ENCODE results near the gene RYR3. TPM values are rescaled to one million over a fixed set of nuclear protein-coding genes. Genes with fewer than 3 reads are reported as not detected.
A peak's percentile ranks its signal among the peaks of the same experiment; 100 is the strongest.

Gene RYR3
- total RNA-seq, 1 experiment from 2014 or later, result not detected

- ChIA-PET POLR2A (ENCODE audit: unreplicated experiment) (interaction anchor here (0.7 kb wide), 1 partner anchor 25 kb away, joined by 4 read pairs; no protein-coding TSS in a partner anchor), CTCF (no interaction called here)
- peak; percentile 66 for ATAC-seq
- Histone ChIP-seq H3K4me3 (ENCODE audit: low read length) (no peak overlapping the region), H4K20me1 (ENCODE audit: low read length) (no peaks in the 10 kb centered on the region), H3F3A (ENCODE audit: low read length, unreplicated experiment) (no peaks in the 10 kb centered on the region), H3K4me2 (ENCODE audit: low read length) (peak overlapping the region; percentile 15), H3K9ac (ENCODE audit: low read length) (no peak overlapping the region), H3K9me2 (replicated peaks; ENCODE audit: low read length) (no peaks in the 10 kb centered on the region), H3K27ac (ENCODE audit: low read length) (peak overlapping the region; percentile 41), H2AFZ (ENCODE audit: low read length) (no peak overlapping the region), H3K79me2 (ENCODE audit: low read length) (no peaks in the 10 kb centered on the region), H3K9me3 (ENCODE audit: low read length) (no peaks in the 10 kb centered on the region), H3K36me3 (ENCODE audit: low read depth, low read length) (no peaks in the 10 kb centered on the region), H3K4me1 (ENCODE audit: insufficient read depth, low read length) (peaks cover 30% of the 10 kb centered on the region), H3K27me3 (ENCODE audit: low read length) (no peaks in the 10 kb centered on the region)
- BruUV-seq (replicated peaks), result no TSS peak
- no peak for TF ChIP-seq CTCF (conservative IDR thresholded peaks at IDR 0.05; ENCODE audit: low read depth, low read length)
- TF ChIP-seq EZH2 (IDR thresholded peaks at IDR 0.05; ENCODE audit: low read length, unreplicated experiment), result no peak
- TF ChIP-seq EZH2phosphoT487 (IDR thresholded peaks at IDR 0.05; ENCODE audit: borderline replicate concordance, low read length), result no peak
- intact Hi-C loops (cut with micrococcal nuclease), result no loop called here
- peak; percentile 81 for DNase-seq
These were observed 600.0 kb downstream of the RYR3 start for GRCh38 chr15:33910741-33911140.

DNA sequence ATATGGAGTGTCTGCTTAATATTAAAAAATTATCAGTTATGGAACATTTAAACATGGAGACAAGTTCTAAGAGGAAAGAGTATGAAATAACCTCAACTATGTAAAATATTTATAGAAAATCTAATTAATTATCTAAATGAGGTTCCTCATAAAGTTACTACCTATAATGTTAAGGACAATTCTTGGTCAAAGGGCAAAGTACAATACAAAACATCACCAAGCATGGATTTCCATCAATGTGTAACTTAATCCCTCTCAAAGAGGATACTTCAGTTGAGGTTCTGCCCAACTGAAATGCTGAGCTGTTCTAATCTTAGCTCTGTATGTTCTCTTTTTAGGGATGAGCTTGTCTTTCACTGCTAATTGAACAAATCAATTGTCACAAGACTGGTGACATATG is 601.6 kb downstream of the RYR3 start:
- CTCF ChIA-PET, result no interaction called here
- no peaks in the 10 kb centered on the region for H3K79me2 ChIP-seq (ENCODE audit: low read length)
- H3K4me1 ChIP-seq (ENCODE audit: insufficient read depth, low read length), result peaks cover 30% of the 10 kb centered on the region
- H3F3A ChIP-seq (ENCODE audit: low read length, unreplicated experiment), result no peaks in the 10 kb centered on the region
- H4K20me1 ChIP-seq (ENCODE audit: low read length), result no peaks in the 10 kb centered on the region
- H2AFZ ChIP-seq (ENCODE audit: low read length), result no peak overlapping the region
- no peaks in the 10 kb centered on the region for H3K27me3 ChIP-seq (ENCODE audit: low read length)
- POLR2A ChIA-PET (ENCODE audit: unreplicated experiment), result no interaction called here
- no peak overlapping the region for H3K9ac ChIP-seq (ENCODE audit: low read length)
- intact Hi-C loops (cut with micrococcal nuclease), result no loop called here
- ATAC-seq, result no peak
- no peak for DNase-seq
- H3K9me3 ChIP-seq (ENCODE audit: low read length), result no peaks in the 10 kb centered on the region
- no TSS peak for BruUV-seq (replicated peaks)
- no peak overlapping the region for H3K4me2 ChIP-seq (ENCODE audit: low read length)
- no peaks in the 10 kb centered on the region for H3K9me2 ChIP-seq (replicated peaks; ENCODE audit: low read length)
- no peaks in the 10 kb centered on the region for H3K36me3 ChIP-seq (ENCODE audit: low read depth, low read length)
- no peak overlapping the region for H3K27ac ChIP-seq (ENCODE audit: low read length)
- no peak overlapping the region for H3K4me3 ChIP-seq (ENCODE audit: low read length)
- TF ChIP-seq EZH2 (IDR thresholded peaks at IDR 0.05; ENCODE audit: low read length, unreplicated experiment), result no peak
- TF ChIP-seq CTCF (conservative IDR thresholded peaks at IDR 0.05; ENCODE audit: low read depth, low read length), result no peak
- TF ChIP-seq EZH2phosphoT487 (IDR thresholded peaks at IDR 0.05; ENCODE audit: borderline replicate concordance, low read length), result no peak

GRCh38 chr15:33913459-33913858 is 602.7 kb downstream of the RYR3 start:
- CTCF ChIA-PET, result no interaction called here

More at GRCh38 chr15:33913459-33913858, 602.7 kb downstream of the RYR3 start:
- BruUV-seq (replicated peaks), result no TSS peak
- Histone ChIP-seq H4K20me1 (ENCODE audit: low read length) (no peaks in the 10 kb centered on the region), H3K27ac (ENCODE audit: low read length) (no peak overlapping the region), H3K4me3 (ENCODE audit: low read length) (no peak overlapping the region), H3K4me2 (ENCODE audit: low read length) (no peak overlapping the region), H3K27me3 (ENCODE audit: low read length) (no peaks in the 10 kb centered on the region), H3K79me2 (ENCODE audit: low read length) (no peaks in the 10 kb centered on the region), H3F3A (ENCODE audit: low read length, unreplicated experiment) (no peaks in the 10 kb centered on the region), H3K9me3 (ENCODE audit: low read length) (no peaks in the 10 kb centered on the region), H3K9me2 (replicated peaks; ENCODE audit: low read length) (no peaks in the 10 kb centered on the region), H3K36me3 (ENCODE audit: low read depth, low read length) (no peaks in the 10 kb centered on the region), H2AFZ (ENCODE audit: low read length) (no peak overlapping the region), H3K4me1 (ENCODE audit: insufficient read depth, low read length) (peaks cover 29% of the 10 kb centered on the region), H3K9ac (ENCODE audit: low read length) (no peak overlapping the region)
- DNase-seq, result peak; percentile 32
- intact Hi-C loops (cut with micrococcal nuclease), result no loop called here
- peak; percentile 74 for ATAC-seq
- TF ChIP-seq CTCF (conservative IDR thresholded peaks at IDR 0.05; ENCODE audit: low read depth, low read length) (no peak), EZH2 (IDR thresholded peaks at IDR 0.05; ENCODE audit: low read length, unreplicated experiment) (no peak), EZH2phosphoT487 (IDR thresholded peaks at IDR 0.05; ENCODE audit: borderline replicate concordance, low read length) (no peak)
- POLR2A ChIA-PET (ENCODE audit: unreplicated experiment), result interaction anchor here (0.6 kb wide), 1 partner anchor 60 kb away, joined by 4 read pairs; no protein-coding TSS in a partner anchor
